GM18951 (cell line): Measurements from ENCODE around the gene INIP.
"Not testable (repeated sequence)": the region's sequence is repeated elsewhere in the genome, so short reads cannot be mapped to it uniquely, and the experiment has no call there.

Experiments used
- POLR2A ChIP-seq: IDR thresholded peaks from 4 replicates; pipeline ENCODE4 v1.6.1; 2011; ENCODE audit warnings: mild to moderate bottlenecking; ENCODE audit not compliant: insufficient read length, insufficient read depth; ENCODE audit errors: extremely low read depth
- in situ Hi-C: fragments of 300-500 bp; cut with MboI; formaldehyde crosslinking; loops from one replicate; pipeline ENCODE4 v1.12.0; 2022; ENCODE audit warnings: low sequenced_read_pairs, mixed read lengths, inconsistent platforms; ENCODE audit not compliant: unreplicated experiment

INIP gene

GRCh38 chr9:112680731-112681402 lies 37.0 kb downstream of the INIP start:
- in situ Hi-C loops = no loop called here
- TF ChIP-seq POLR2A = no peak

- in situ Hi-C loops = no loop called here
- TF ChIP-seq POLR2A = no peak
These were observed 40.9 kb downstream of the INIP start for GRCh38 chr9:112677040-112677439.

- in situ Hi-C loops = not testable (repeated sequence)
These were observed 44.7 kb downstream of the INIP start for GRCh38 chr9:112673221-112673620.

- in situ Hi-C loops = no loop called here
- no peak for TF ChIP-seq POLR2A
These were observed 46.8 kb downstream of the INIP start for GRCh38 chr9:112670991-112671625.

GRCh38 chr9:112669326-112669725 lies 48.6 kb downstream of the INIP start:
- in situ Hi-C loops = no loop called here
- TF ChIP-seq POLR2A = no peak

- in situ Hi-C loops = no loop called here
- TF ChIP-seq POLR2A = no peak
These were observed 52.6 kb downstream of the INIP start for GRCh38 chr9:112665347-112665746.

GRCh38 chr9:112664531-112664930 lies 53.4 kb downstream of the INIP start:
- in situ Hi-C loops = no loop called here
- no peak for TF ChIP-seq POLR2A

GRCh38 chr9:112663681-112664080 lies 54.2 kb downstream of the INIP start:
- in situ Hi-C loops = no loop called here
- no peak for TF ChIP-seq POLR2A

GRCh38 chr9:112659906-112660305 lies 58.0 kb downstream of the INIP start:
- in situ Hi-C loops = no loop called here
- TF ChIP-seq POLR2A = no peak

GRCh38 chr9:112655668-112656067 lies 62.2 kb downstream of the INIP start:
- in situ Hi-C loops = no loop called here
- no peak for TF ChIP-seq POLR2A

GRCh38 chr9:112654282-112654681 lies 63.6 kb downstream of the INIP start:
- in situ Hi-C loops = no loop called here
- no peak for TF ChIP-seq POLR2A

- no peak for TF ChIP-seq POLR2A
- in situ Hi-C loops = no loop called here
These were observed 69.3 kb downstream of the INIP start for GRCh38 chr9:112648624-112649023.

GRCh38 chr9:112647596-112647995 lies 70.3 kb downstream of the INIP start:
- in situ Hi-C loops = no loop called here
- TF ChIP-seq POLR2A = no peak

- in situ Hi-C loops = no loop called here
These were observed 75.8 kb downstream of the INIP start for GRCh38 chr9:112642126-112642525.

More at GRCh38 chr9:112642126-112642525, 75.8 kb downstream of the INIP start:
- TF ChIP-seq POLR2A = no peak
